Body of pancreas (tissue), 4 donors: Measurements from ENCODE around the gene ZNF652. TPM values are rescaled to one million over a fixed set of nuclear protein-coding genes. Genes with fewer than 3 reads are reported as not detected.

Experiments used
- ATAC-seq: fragments of 150-250 bp; one replicate; pipeline ENCODE4 v1.9.1; 2016
- DNase-seq, 4 donors: peaks; one replicate each; pipeline ENCODE4 v3.0.0-alpha.2; 2019
- H3K27ac ChIP-seq, 4 donors: fragments of 200-600 bp; sonication (generic); 1 replicate in 3 of 4; 2 replicates in 1 of 4; pipeline versions ENCODE4 v1.5.1 to v1.6.1; 2016 to 2019; ENCODE audit warnings: mild to moderate bottlenecking in 1 of 4, mixed read lengths in 1 of 4, moderate library complexity in 1 of 4
- H3K27me3 ChIP-seq, 2 donors: fragments of 200-600 bp; sonication (generic); one replicate each; pipeline ENCODE4 v1.6.0; 2016; ENCODE audit warnings: mild to moderate bottlenecking in 1 of 2
- H3K36me3 ChIP-seq, 2 donors: fragments of 200-600 bp; sonication (generic); replicated peaks in 1 of 2; 2 replicates each; pipeline ENCODE4 v1.5.1; 2016; ENCODE audit warnings: low read depth in 2 of 2; ENCODE audit not compliant: insufficient read depth in 1 of 2
- H3K4me1 ChIP-seq: fragments of 200-600 bp; sonication (generic); one replicate; pipeline ENCODE4 v1.6.0; 2016
- H3K4me3 ChIP-seq, 2 donors: fragments of 200-600 bp; sonication (generic); 1 replicate in 1 of 2; 2 replicates in 1 of 2; pipeline ENCODE4 v1.5.1; 2016 to 2019
- H3K9me3 ChIP-seq, 3 donors: fragments of 200-600 bp; sonication (generic); 1 replicate in 2 of 3; 2 replicates in 1 of 3; pipeline ENCODE4 v1.5.1; 2016
- POLR2A ChIP-seq, 3 donors: fragments of 450-650 bp; IDR thresholded peaks; one replicate each; pipeline ENCODE4 v1.6.1; 2016; ENCODE audit warnings: antibody characterized with exemption in 3 of 3, mild to moderate bottlenecking in 2 of 3
- WGBS, 2 donors: methylation state at CpG; one replicate each; pipeline ENCODE4 v1.1.5; 2017; 5-methylcytosine and 5-hydroxymethylcytosine counted together
- intact Hi-C: fragments of 100-400 bp; cut with DNase I; formaldehyde crosslinking; loops from one replicate; pipeline ENCODE4 v1.15.1; 2023
- total RNA-seq, 2 donors: library from RNA; depleted of rRNA; stranded (reverse); fragments of >200 nt; gene quantifications; one replicate each; pipeline ENCODE4 v1.1.0, GENCODE V29; 2016
- TF ChIP-seq, protein P1 (sequence below), 7 experiments: fragments of 450-650 bp in 4 of 7; fragments of 200-600 bp in 3 of 7; sonication (generic) in 3 of 7; IDR thresholded peaks; one replicate each; pipeline ENCODE4 v1.5.1; 2016 to 2019; ENCODE audit warnings: antibody characterized with exemption in 7 of 7

ZNF652 gene
- total RNA-seq, 2 donors from 2014 or later = 26.4 to 36.1 TPM

DNA sequence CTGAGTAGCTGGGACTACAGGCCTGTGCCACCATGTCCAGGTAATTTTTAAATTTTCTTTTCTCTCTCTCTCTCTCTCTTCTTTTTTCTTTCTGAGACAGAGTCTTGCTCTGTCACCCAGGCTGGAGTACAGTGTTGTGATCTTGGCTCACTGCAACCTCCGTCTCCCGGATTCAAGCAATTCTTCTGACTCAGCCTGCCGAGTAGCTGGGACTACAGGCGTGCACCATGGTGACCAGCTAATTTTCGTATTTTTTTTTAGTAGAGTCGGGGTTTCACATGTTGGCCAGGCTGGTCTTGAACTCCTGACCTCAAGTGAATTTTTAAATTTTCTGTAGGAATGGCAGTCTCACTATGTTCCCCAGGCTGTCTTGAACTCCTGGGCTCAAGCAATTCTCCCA is 11.1 kb upstream of the ZNF652 start:
- ATAC-seq = no peak
- TF ChIP-seq POLR2A (IDR thresholded peaks at IDR 0.05) = no peak
- TF ChIP-seq, protein P1, sequence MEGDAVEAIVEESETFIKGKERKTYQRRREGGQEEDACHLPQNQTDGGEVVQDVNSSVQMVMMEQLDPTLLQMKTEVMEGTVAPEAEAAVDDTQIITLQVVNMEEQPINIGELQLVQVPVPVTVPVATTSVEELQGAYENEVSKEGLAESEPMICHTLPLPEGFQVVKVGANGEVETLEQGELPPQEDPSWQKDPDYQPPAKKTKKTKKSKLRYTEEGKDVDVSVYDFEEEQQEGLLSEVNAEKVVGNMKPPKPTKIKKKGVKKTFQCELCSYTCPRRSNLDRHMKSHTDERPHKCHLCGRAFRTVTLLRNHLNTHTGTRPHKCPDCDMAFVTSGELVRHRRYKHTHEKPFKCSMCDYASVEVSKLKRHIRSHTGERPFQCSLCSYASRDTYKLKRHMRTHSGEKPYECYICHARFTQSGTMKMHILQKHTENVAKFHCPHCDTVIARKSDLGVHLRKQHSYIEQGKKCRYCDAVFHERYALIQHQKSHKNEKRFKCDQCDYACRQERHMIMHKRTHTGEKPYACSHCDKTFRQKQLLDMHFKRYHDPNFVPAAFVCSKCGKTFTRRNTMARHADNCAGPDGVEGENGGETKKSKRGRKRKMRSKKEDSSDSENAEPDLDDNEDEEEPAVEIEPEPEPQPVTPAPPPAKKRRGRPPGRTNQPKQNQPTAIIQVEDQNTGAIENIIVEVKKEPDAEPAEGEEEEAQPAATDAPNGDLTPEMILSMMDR (IDR thresholded peaks at IDR 0.05) = no peak
- Histone ChIP-seq H3K27me3 (no peaks in the 10 kb centered on the region), H3K27ac (no peak overlapping the region), H3K4me3 (no peak overlapping the region), H3K9me3 (no peaks in the 10 kb centered on the region), H3K4me1 (no peaks in the 10 kb centered on the region), H3K36me3 (no peaks in the 10 kb centered on the region)
- DNase-seq = no peak
- intact Hi-C loops = no loop called here
- WGBS, 2 donors = 89% methylated on average over 6 of the region's 6 CpGs

DNA sequence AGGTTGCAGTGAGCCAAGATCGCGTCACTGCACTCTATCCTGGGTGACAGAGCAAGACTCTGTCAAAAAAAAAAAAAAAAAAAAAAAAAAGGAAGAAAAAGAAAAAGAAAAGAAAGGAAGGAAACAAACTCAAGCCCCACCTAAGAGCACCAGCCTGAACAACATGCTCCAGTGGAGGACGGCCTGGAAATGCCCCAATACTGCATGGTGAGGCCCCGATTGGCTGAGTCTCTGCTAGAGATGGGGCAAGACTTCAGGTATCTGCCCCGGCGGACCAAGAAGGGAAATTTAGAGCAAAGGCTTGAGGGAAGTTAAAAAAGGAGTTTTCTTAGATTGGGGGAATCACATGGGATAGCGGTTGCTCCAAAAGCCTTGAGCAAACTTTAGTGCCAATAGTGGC is 10.4 kb upstream of the ZNF652 start:
- Histone ChIP-seq H3K27ac (no peak overlapping the region), H3K4me1 (no peaks in the 10 kb centered on the region), H3K36me3 (no peaks in the 10 kb centered on the region), H3K4me3 (no peak overlapping the region), H3K27me3 (no peaks in the 10 kb centered on the region), H3K9me3 (no peaks in the 10 kb centered on the region)
- DNase-seq (no peak), ATAC-seq (no peak)
- WGBS, 2 donors = 74 to 77% methylated on average over 7 of the region's 7 CpGs
- intact Hi-C loops = no loop called here
- TF ChIP-seq, protein P1 (IDR thresholded peaks at IDR 0.05) = no peak
- no peak for TF ChIP-seq POLR2A (IDR thresholded peaks at IDR 0.05)

DNA sequence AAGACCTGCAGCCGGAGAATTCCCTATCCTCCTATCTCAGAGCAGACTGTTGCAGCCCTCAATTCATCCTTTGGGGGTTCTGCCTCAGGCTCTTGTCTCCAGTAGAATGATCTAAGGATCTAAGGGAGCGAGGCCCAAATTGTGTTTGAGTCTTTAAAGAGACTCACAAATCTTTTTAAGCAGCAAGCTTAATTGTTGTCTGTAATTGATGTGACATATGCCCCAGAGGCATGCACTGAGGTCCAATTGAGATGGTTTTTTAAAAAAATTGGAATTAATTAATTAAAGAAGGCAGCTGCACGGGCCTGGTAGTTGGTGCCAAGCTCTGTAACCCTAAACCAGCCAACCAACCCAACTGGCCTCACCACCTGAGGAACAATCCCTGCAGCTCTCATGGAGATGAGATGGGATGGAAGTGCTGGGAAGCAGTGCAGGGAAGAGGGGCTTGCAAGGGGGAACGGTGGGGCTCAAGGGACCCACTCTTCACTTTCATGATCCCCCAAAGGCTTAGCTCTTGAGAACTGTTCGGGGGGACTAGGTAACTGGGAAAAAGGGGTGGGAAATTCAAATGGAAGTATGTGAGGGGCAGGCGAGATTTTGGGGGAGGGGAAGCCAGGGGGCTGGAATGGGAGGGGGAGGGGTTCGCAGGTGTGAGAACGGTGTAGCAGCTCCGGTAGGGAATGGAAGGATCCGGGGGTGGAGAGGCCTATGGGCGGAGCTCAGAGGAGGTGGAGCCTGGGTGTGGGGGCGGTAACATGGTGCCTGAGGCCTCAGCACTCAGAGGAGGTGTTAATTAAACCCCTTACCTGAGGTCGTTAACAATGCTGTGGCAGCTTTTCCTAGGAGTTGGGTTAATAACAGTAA is 9.2 kb upstream of the ZNF652 start:
- Histone ChIP-seq H3K4me1 (no peaks in the 10 kb centered on the region), H3K36me3 (no peaks in the 10 kb centered on the region), H3K4me3 (no peak overlapping the region), H3K9me3 (no peaks in the 10 kb centered on the region), H3K27ac (no peak overlapping the region), H3K27me3 (no peaks in the 10 kb centered on the region)
- no peak for DNase-seq
- TF ChIP-seq POLR2A (IDR thresholded peaks at IDR 0.05) = no peak
- TF ChIP-seq, protein P1 (IDR thresholded peaks at IDR 0.05) = no peak
- WGBS, 2 donors = 55 to 56% methylated on average over 13 of the region's 13 CpGs
- intact Hi-C loops = no loop called here
- ATAC-seq = no peak

DNA sequence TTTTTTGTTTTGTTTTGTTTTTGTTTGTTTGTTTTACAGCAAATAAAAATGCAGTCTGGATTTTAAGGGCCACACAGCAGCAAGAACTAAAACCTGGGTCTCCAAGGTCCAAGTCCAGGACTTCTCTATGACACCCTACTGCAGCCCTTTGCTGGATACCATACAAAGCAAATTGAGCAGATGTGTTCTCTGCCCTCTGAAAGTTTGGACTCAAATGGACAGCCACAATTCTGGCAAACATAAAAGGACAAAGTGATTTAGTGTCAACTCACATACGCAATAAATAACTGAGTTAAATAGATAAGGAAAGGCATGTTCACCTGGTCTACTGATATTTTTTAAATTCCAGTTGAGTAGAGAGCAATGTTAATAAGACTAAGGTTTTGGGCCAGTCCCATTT is 7.7 kb upstream of the ZNF652 start:
- Histone ChIP-seq H3K4me1 (no peaks in the 10 kb centered on the region), H3K27ac (no peak overlapping the region), H3K27me3 (no peaks in the 10 kb centered on the region), H3K36me3 (no peaks in the 10 kb centered on the region), H3K4me3 (no peak overlapping the region), H3K9me3 (no peaks in the 10 kb centered on the region)
- no peak for TF ChIP-seq POLR2A (IDR thresholded peaks at IDR 0.05)
- TF ChIP-seq, protein P1 (IDR thresholded peaks at IDR 0.05) = no peak
- DNase-seq (no peak), ATAC-seq (no peak)
- 52 to 71% methylated on average over 1 of the region's 1 CpG for WGBS, 2 donors
- intact Hi-C loops = no loop called here

DNA sequence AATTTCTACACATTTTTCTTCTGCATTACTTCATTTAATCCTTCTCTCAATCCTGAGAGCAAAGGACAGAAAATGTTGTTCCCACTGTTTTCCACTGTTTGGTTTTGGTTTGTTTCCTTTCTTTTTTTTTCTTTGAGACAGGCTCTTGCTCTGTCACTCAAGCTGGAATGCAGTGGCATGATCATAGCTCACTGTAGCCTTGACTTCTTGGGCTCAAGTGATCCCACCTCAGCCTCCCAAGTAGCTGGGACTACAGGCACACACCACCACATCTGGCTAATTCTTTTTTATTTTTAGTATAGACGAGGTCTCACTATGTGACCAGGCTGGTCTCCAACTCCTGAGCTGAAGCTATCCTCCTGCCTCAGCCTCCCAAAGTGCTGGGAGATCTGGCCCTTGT is 7.0 kb upstream of the ZNF652 start:
- WGBS, 2 donors = 58 to 64% methylated on average over 1 of the region's 1 CpG
- ATAC-seq (no peak), DNase-seq (no peak)
- no peak overlapping the region for H3K4me3 ChIP-seq
- no peaks in the 10 kb centered on the region for H3K9me3 ChIP-seq
- intact Hi-C loops = no loop called here
- no peaks in the 10 kb centered on the region for H3K27me3 ChIP-seq
- H3K4me1 ChIP-seq = no peaks in the 10 kb centered on the region
- H3K36me3 ChIP-seq = no peaks in the 10 kb centered on the region
- TF ChIP-seq POLR2A (IDR thresholded peaks at IDR 0.05) = no peak
- TF ChIP-seq, protein P1 (IDR thresholded peaks at IDR 0.05) = no peak
- H3K27ac ChIP-seq = no peak overlapping the region
